Right lobe of liver (tissue), 6 donors: ENCODE data around the gene TPM3. TPM values are rescaled to one million over a fixed set of nuclear protein-coding genes. Genes with fewer than 3 reads are reported as not detected.
"Not testable (repeated sequence)": the region's sequence is repeated elsewhere in the genome, so short reads cannot be mapped to it uniquely, and the experiment has no call there.

Source experiments
- ATAC-seq, 4 donors: fragments of 200-7000 bp; cut with Tn5 transposase; one replicate each; pipeline ENCODE4 v1.9.1; 2020; ENCODE audit warnings: mild to moderate bottlenecking in 4 of 4, moderate library complexity in 4 of 4
- DNase-seq, 3 donors: peaks; one replicate each; pipeline ENCODE4 v3.0.0-alpha.2; 2020
- H3K27ac ChIP-seq, 3 donors: fragments of 200-600 bp; one replicate each; pipeline ENCODE4 v1.8.0; 2022
- H3K27me3 ChIP-seq, 2 donors: fragments of 200-600 bp; one replicate each; pipeline ENCODE4 v1.8.0; 2022
- H3K36me3 ChIP-seq, 4 donors: fragments of 200-600 bp; sonication (generic) in 1 of 4; one replicate each; pipeline versions ENCODE4 v1.5.1 to v1.8.0; 2017 to 2022; ENCODE audit warnings: control low read depth in 1 of 4
- H3K4me1 ChIP-seq, 4 donors: fragments of 200-600 bp; sonication (generic) in 1 of 4; one replicate each; pipeline versions ENCODE4 v1.5.1 to v1.8.0; 2017 to 2022; ENCODE audit warnings: control low read depth in 1 of 4
- H3K4me3 ChIP-seq, 3 donors: fragments of 200-600 bp; one replicate each; pipeline ENCODE4 v1.8.0; 2022
- H3K9me3 ChIP-seq, 4 donors: fragments of 200-600 bp; sonication (generic) in 1 of 4; one replicate each; pipeline versions ENCODE4 v1.5.1 to v1.8.0; 2017 to 2022; ENCODE audit warnings: control low read depth in 1 of 4
- CTCF ChIP-seq, 4 donors: fragments of 200-600 bp in 3 of 4; fragments of 450-650 bp in 1 of 4; IDR thresholded peaks; one replicate each; pipeline versions ENCODE4 v1.5.1 to v1.8.0; 2016 to 2022; ENCODE audit warnings: antibody characterized with exemption in 4 of 4, mild to moderate bottlenecking in 2 of 4
- POLR2A ChIP-seq: fragments of 450-650 bp; IDR thresholded peaks from one replicate; pipeline ENCODE4 v1.6.1; 2017; ENCODE audit warnings: antibody characterized with exemption, mild to moderate bottlenecking
- WGBS: methylation state at CpG from one replicate; pipeline ENCODE4 v1.1.6; 2018; ENCODE audit warnings: low coverage, low lambda C conversion rate; ENCODE audit not compliant: insufficient coverage; ENCODE audit errors: missing lambda C conversion rate; 5-methylcytosine and 5-hydroxymethylcytosine counted together
- intact Hi-C, 2 donors: fragments of 100-400 bp; cut with DNase I; formaldehyde crosslinking; loops; one replicate each; pipeline versions ENCODE4 v1.11.2 to v1.14.1; 2022
- total RNA-seq, 6 experiments: library from RNA; depleted of rRNA in 2 of 6; stranded (reverse); fragments of >200 nt in 2 of 6; fragmentation: NEBNext Ultra II Directional in 3 of 6; extraction: Animal tissue kit (Norgen Biotek cat#: 25700) in 3 of 6; gene quantifications; one replicate each; pipeline versions ENCODE4 v1.1.0 to v1.2.4, GENCODE V29; 2016 to 2023
- donor health status: DM: no; HTN: yes; CAD: no.
- donor health status: DM: no; HTN: no; CAD: no.
- donor health status: DM: no; HTN: no; CAD: no.
- donor health status: DM: no; HTN: yes; CAD: no.
- donor health status: DM: no; HTN: yes; CAD: no.

TPM3 gene
- total RNA-seq, 6 experiments from 2014 or later: 76.3 to 189 (median 120) TPM

GRCh38 chr1:154142358-154142757 is 49.5 kb downstream of the TPM3 start:
- Histone ChIP-seq H3K27me3 (no peaks in the 10 kb centered on the region), H3K4me1 (no peaks in the 10 kb centered on the region), H3K9me3 (no peaks in the 10 kb centered on the region), H3K4me3 (no peak overlapping the region), H3K27ac (no peak overlapping the region), H3K36me3 (no peaks in the 10 kb centered on the region)
- DNase-seq (no peak), ATAC-seq (no peak)
- intact Hi-C loops: no loop called here
- no peak for TF ChIP-seq POLR2A
- no peak for TF ChIP-seq CTCF (IDR thresholded peaks at IDR 0.05)
- WGBS: 53% methylated on average over 3 of the region's 6 CpGs

GRCh38 chr1:154141240-154141639 is 50.7 kb downstream of the TPM3 start:
- 27% methylated on average over 3 of the region's 3 CpGs for WGBS
- DNase-seq (peak in 1 of 3 donors; percentile 50), ATAC-seq (peak in 2 of 4 donors; percentile 82 to 95)
- H3K27ac ChIP-seq: peak overlapping the region in 1 of 3 donors; percentile 14
- TF ChIP-seq POLR2A: no peak
- TF ChIP-seq CTCF (IDR thresholded peaks at IDR 0.05): no peak
- no peaks in the 10 kb centered on the region for H3K36me3 ChIP-seq
- H3K27me3 ChIP-seq: no peaks in the 10 kb centered on the region
- H3K4me1 ChIP-seq: no peaks in the 10 kb centered on the region
- H3K4me3 ChIP-seq: no peak overlapping the region
- intact Hi-C loops: no loop called here
- no peaks in the 10 kb centered on the region for H3K9me3 ChIP-seq

DNA sequence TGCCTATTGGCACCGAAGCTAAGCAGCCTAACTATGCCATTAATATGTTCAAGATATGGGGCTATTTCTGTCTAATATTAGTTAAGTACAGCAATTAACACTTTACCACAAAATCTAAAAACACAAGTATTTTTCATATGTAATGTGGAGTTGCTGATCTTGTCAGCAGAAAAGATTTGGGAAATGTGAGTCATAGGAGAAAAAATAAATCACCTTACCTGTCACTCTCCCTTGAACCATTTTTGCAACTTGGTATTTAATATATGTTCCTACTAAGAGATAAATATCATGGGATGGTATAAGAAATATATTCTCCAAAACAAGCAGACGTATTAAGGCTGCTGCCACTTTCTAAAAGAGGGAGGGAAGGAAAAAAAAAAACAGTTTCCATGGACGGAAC is 54.0 kb downstream of the TPM3 start:
- no peak for DNase-seq
- no peaks in the 10 kb centered on the region for H3K27me3 ChIP-seq
- TF ChIP-seq CTCF (IDR thresholded peaks at IDR 0.05): no peak
- TF ChIP-seq POLR2A: no peak
- H3K36me3 ChIP-seq: no peaks in the 10 kb centered on the region
- no peak overlapping the region for H3K27ac ChIP-seq
- H3K4me1 ChIP-seq: no peaks in the 10 kb centered on the region
- intact Hi-C loops: no loop called here
- 89% methylated on average over 3 of the region's 3 CpGs for WGBS
- ATAC-seq: no peak
- H3K9me3 ChIP-seq: no peaks in the 10 kb centered on the region
- H3K4me3 ChIP-seq: no peak overlapping the region

- intact Hi-C loops: no loop called here
- 94% methylated on average over 2 of the region's 2 CpGs for WGBS
- no peaks in the 10 kb centered on the region for H3K4me1 ChIP-seq
- H3K4me3 ChIP-seq: no peak overlapping the region
- DNase-seq (no peak), ATAC-seq (no peak)
- no peaks in the 10 kb centered on the region for H3K9me3 ChIP-seq
- TF ChIP-seq CTCF (IDR thresholded peaks at IDR 0.05): no peak
- no peaks in the 10 kb centered on the region for H3K27me3 ChIP-seq
- H3K27ac ChIP-seq: no peak overlapping the region
- H3K36me3 ChIP-seq: no peaks in the 10 kb centered on the region
Measured at GRCh38 chr1:154133256-154133655, 58.6 kb downstream of the TPM3 start.

GRCh38 chr1:154129391-154129970 is 62.4 kb downstream of the TPM3 start:
- TF ChIP-seq POLR2A (no peak), CTCF (IDR thresholded peaks at IDR 0.05) (no peak)
- Histone ChIP-seq H3K9me3 (no peaks in the 10 kb centered on the region), H3K27ac (no peak overlapping the region), H3K27me3 (no peaks in the 10 kb centered on the region), H3K4me3 (no peak overlapping the region), H3K36me3 (no peaks in the 10 kb centered on the region), H3K4me1 (no peaks in the 10 kb centered on the region)
- ATAC-seq (no peak), DNase-seq (no peak)
- 43% methylated on average over 2 of the region's 2 CpGs for WGBS
- intact Hi-C loops: no loop called here

DNA sequence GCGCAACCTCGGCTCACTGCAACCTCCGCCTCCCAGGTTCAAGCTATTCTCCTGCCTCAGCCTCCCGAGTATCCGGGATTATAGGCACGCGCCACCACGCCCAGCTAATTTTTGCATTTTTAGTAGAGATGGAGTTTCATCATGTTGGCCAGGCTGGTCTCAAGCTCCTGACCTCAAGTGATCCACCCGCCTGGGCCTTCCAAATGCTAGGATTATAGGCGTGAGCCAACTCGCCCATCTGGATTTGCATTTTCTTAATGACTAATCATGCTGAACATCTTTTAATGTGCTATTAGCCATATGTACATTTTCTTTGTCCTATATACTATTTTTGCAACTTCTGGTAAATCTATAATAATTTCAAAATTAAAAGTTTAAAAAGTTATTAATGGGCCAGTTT is 68.7 kb downstream of the TPM3 start:
- H3K9me3 ChIP-seq, DNase-seq, H3K27me3 ChIP-seq, H3K27ac ChIP-seq, H3K36me3 ChIP-seq, intact Hi-C loops, H3K4me1 ChIP-seq, ATAC-seq, H3K4me3 ChIP-seq: not testable (repeated sequence)
- 94% methylated on average over 3 of the region's 11 CpGs for WGBS
